Gastrocnemius medialis (tissue), 4 donors: ENCODE data around the gene HS3ST5.

Experiments
- CTCF ChIP-seq, 5 experiments: fragments of 450-650 bp in 3 of 5; fragments of 200-600 bp in 2 of 5; sonication (generic) in 2 of 5; IDR thresholded peaks in 4 of 5; conservative IDR thresholded peaks in 1 of 5; 1 replicate in 4 of 5; 2 replicates in 1 of 5; pipeline ENCODE4 v1.5.1; 2016 to 2019; ENCODE audit warnings: antibody characterized with exemption in 5 of 5, mild to moderate bottlenecking in 3 of 5, moderate library complexity in 3 of 5
- POLR2A ChIP-seq, 2 donors: fragments of 450-650 bp; IDR thresholded peaks; one replicate each; pipeline ENCODE4 v1.6.1; 2017; ENCODE audit warnings: antibody characterized with exemption in 2 of 2, mild to moderate bottlenecking in 2 of 2, moderate library complexity in 2 of 2

DNA sequence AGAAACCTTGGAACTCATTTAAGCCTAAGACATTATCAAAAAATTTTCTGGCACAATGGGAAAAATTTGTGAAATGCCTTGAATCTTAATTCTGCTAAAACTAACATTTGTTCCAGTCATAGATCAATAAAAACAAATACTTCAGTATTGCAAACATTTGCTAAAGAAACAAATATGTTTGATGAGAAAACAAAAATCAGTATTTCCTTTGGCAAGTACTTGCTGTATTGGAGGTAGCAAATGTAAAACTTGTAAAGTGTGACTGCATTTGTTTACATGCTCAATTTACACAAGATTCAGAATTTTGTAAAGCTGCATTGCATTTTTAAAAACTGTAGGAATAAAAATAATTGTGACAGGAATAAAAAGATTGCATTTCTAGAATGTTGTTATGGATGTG lies 183.1 kb downstream of the HS3ST5 start:
- no peak for TF ChIP-seq CTCF (IDR thresholded peaks at IDR 0.05 in 4 of 5, conservative IDR thresholded peaks at IDR 0.05 in 1 of 5)
- no peak for TF ChIP-seq POLR2A (IDR thresholded peaks at IDR 0.05)
